NCI-H1092 treated with DMSO at 0.1 percent for 48 hours (cell line): ENCODE measurements around the gene ATF7.

Source experiments
- DNase-seq: peaks from one replicate; lab custom pipeline; 2025; lab: John Stamatoyannopoulos, UW

The ATF7 gene

DNA sequence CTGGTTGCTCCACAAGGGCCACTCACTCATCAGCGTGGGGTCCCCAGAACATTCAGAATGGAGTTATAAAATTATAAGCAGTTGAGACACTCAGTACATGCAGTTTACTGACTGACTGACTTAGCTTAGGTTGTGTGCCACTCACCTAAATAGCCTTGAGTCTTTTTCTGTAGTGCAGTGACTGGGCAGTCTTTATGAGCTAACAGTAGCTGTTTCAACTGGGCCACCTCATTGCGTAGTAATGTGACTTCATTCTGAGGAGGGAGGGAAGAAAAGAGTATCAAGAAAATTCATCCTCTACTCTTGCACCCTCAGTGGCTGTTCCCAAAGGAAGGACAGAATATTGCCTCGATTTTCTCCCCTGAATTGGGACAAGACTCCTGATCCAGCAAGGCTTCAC lies 103.1 kb downstream of the ATF7 start:
- DNase-seq: no peak

DNA sequence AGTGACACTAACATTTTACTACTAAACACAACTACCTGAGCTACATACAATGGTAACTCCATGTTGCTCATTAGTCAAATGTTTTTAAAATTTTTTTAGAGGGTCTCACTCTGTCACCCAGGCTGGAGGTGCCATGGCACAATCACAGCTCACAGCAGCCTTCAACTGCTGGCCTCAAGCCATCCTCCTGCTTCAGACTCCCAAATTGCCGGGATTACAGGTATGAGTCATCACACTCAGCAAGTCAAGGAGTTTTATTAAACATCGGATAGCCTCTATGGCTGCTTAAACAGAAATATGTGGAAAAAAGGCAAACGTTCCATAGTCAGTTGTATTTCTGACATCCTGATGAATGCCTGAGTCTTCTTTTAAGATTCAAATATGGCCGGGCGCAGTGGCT lies 107.8 kb downstream of the ATF7 start:
- no peak for DNase-seq

DNA sequence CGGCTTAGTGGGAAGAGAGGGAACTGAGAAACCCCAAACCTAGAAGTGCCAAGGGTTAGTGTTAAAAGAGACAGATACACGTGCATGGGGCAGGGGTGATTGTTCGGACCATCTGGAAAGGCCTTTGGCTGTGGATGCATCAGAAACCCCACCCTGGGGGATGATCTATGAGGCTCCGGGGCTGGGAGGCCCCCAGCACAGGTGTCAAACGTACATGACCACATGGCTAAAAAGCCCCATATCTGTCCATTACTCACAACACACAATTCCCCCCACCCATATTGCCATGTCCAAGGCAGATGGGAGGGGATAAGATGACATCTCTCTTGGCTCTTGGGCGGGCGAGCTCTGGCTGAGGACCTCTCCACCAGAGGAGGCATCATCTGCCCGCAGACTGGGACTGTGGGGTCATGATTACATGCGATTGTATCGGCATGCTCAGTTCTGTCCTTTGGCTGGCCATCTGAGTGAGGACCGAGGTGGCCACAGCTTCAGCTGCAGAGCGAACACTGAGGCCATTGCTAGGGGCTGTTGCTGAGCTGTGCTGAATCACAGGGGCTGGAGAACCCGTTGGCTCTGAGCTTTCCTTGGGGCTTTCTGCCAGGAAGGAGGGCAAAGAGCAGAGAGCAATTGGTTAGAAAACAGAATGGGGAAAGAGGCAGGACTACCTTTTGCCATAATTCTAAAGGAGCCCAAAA lies 109.3 kb downstream of the ATF7 start:
- DNase-seq: no peak

DNA sequence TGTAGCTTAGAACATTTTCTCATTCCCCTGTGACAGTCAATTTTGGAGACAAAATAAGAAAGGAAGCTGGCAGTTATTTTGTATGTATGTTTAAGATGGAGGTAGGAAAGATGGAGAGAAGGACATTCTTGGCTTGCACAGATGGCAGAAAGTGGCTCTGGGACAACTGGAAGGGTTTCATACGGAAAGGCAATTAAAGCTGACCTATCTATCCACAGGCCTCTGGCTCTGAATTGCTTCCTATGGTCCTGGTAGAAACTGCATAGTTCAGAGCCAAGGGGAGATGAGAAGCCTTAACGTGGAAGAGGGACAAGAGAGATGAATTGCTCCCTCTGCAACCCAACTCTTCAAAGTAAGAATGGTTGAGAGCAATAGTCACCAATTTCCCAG lies 110.9 kb downstream of the ATF7 start:
- no peak for DNase-seq

DNA sequence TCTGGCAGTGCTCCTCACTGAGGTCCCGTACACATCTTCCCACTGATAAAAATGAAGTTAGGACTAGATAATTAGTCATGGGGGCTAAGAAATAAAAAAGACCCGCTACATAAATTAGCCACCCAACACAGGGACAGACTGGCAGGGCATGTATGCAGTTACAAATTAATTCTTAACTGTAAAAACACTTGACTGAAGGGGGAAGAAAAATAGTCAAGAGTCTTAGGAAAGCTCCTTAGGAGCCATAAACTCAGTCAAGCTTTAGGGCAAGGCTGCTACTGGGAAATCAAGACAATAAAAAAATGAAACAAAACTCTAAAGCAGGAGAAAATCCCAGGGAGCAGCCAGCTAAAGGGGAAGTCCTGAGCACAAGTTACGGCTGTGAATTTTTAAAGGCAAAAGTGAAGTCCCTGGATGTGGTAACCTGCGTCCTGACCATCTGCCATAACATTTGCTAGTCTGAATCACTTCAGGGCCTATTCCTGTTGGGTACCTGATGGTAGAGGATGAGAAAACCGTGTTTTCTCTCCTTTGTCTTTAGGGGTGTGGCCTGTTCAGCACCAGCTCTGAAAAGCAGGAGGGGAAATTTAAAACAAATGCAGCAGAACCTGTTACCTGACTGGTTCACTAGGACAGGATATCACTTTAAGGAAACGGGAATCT lies 111.4 kb downstream of the ATF7 start:
- DNase-seq: no peak

DNA sequence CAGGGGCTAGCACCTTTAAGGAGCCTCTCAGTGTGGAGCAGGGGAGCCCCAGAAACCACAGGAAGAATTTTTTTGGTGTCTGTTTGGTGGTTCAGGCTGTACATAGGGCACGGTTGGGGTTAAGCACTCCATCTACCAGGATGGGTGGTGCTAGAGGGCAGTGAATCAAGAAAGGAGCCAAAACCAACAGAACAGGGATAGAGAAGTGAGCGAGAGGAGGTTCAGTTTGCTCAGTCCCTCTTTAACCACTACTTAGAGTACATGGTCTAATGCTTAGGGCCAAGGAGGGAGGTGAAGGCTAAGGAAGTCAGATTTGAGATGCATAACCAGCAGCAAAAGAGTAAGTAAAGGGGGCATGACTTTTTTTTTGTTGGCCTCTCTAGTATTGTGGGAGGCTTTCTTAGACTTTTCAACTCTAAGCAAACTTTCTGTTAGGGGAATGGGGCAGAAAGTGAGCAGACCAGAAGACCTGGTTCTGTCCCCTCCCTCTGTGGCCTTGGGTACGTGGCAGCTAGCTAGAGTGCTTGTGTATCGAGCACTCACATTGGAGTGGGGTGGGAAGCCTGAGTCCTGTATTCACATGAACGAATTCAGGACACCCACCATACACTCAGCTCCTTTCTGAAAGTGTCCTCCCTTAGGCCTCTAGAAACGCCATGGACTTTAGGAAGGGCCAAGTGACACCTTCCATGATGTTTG lies 112.3 kb downstream of the ATF7 start:
- no peak for DNase-seq

DNA sequence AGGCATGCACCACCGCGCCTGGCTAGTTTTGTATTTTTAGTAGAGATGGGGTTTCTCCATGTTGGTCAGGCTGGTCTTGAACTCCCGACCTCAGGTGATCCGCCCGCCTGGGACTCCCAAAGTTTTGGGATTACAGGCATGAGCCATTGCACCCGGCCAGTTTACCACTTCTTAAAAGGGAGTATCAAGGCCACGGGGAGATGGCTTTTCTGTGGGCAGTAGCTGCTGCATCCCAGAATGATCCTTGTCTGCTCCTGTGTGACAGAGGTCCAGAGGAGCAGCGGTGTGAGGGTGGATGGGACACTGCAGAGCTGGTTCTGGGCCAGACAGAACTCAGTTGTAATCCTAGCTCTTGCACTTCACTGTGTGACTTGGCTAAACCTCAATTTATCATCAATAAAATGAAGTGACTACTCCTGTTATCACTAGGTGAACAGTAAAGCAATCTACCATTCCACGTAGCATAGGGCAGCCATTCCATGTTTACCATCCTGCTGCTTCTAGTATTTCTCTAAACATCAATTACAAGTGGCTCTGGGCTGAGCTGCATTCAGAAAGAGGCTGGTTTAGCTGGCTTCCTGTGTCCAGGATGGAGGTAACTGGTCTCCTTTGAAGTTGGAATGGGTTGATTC lies 115.9 kb downstream of the ATF7 start:
- DNase-seq: no peak

DNA sequence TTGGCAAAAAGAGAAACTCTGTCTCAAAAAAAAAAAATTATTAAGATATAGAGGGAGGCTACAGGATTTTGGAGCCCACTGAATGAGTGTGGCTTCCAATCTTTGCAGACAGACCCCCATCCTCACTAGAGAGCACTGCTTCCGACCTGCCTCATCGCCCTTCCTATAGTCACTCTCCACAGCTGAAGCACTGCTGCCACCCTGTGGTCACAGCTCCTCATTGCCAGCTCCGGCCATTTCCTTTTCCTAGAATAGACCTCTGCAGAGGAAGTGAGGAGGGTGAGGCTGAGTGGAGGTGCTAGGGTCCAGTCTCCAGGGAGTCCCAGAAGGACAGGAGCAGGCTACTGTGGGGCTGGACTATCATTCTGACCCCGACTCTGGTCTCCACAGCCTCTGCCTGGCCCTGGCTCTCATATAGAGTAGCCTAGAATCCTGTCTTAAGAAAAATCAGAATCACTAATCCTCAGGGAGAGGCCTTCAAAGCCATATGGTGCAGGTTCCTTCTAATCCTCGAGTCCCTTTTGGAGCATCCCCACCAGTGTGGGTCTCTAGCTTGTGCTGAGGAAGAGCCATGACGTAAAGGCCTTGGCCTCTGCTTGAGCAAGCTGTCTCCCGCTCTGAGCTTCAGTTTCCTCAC lies 117.5 kb downstream of the ATF7 start:
- peak; percentile 74 for DNase-seq

DNA sequence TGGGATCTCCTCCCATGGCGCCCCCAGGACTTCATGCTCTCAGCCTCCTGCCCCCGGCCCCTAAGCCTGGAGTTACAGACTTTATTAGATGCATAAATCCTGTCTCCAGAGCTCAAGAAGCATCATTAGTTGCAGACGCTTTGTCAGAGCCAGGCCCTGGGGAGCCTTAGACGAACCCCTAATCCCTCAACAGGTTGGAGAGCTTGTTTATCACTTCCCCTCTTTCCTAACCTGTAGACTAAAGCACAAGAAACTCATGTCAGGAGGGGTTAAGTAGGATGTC lies 118.6 kb downstream of the ATF7 start:
- no peak for DNase-seq

DNA sequence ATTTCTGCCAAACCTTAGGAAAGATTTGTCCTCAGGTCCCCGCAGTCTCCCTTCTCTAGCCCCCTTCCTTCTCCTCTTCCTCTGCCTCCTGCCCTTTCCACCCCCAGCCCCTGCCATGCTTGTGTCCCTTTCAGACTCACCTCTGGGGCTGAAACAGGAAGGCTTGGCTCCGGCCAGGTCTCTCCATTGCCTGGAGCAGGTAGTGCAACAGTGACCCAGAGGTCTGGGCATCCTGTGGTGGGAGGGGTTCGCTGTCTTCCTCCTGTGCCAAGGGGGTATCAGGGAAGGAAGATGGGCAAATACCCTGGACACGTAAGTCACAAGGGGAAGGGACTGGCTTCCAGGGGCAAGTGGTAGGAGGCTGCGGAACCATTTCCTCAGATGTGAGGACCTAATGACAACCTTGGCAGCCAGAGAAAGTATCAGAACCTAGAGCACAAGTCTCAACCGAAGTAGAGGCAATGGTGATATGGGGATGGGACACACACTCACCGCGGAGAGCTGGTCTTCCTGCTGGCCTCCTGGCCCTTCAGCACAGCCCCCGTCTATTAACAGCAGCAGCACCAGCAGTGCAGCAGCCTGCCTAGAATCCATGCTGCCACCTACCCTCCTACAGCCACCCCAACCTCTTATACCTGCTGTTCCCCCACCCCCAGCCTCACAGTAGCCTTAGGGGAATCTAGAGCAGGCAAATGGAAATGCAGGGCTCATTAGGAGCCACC lies 119.1 kb downstream of the ATF7 start, which contains the start of gene NPFF:
NPFF (minus strand) TSS at position 604 of the 722 bp plus-strand sequence; CDS start at position 594, 10 bp downstream.
- no peak for DNase-seq

DNA sequence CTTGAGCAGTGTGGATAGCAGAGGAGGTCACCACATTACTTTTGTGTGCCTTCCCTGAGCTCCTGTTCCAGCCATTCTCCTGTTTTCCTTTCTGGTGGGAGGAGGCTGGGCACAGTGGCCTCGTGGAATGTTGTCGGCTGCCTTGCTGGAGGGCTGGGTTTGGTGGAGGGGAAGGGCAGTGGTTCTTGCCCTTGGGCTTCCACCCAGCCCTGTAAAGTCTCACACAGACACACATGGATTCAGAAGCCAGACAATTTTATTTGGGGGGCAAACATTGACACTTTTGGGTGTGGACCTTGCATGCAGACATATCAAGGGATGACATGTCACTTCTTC lies 119.8 kb downstream of the ATF7 start:
- DNase-seq: no peak

DNA sequence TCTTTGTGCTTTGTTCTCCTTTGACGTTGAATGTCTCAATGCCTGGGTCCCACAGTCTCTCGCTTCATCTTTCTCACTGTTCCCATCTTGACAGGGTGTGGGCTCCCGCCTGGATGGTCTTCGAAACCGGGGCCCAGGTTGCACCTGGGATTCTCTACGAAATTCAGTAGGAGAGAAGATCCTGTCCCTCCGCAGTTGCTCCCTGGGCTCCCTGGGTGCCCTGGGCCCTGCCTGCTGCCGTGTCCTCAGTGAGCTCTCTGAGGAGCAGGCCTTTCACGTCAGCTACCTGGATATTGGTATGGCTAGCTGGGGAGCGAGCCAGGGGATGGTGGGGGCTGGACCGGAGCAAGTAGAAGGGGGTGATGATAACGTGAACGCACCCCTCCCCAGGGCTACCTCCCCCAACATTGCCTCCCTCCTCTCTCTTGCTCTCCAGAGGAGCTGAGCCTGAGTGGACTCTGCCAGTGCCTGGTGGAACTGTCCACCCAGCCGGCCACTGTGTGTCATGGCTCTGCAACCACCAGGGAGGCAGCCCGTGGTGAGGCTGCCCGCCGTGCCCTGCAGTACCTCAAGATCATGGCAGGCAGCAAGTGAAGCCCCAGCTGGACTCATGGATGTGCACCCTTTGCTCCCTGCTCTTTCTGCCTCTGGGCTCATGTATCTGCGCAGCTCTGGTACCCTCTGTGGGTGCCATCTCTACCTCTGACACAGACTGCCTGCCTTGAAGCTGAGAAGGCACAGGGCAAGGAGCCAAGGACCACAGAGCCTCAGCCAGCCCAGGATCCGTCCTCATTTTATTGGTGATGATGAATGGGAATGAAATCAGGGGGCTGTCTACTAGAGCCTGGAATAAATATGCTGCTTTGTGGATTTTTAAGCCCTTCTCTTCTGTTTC lies 120.4 kb downstream of the ATF7 start:
- no peak for DNase-seq

DNA sequence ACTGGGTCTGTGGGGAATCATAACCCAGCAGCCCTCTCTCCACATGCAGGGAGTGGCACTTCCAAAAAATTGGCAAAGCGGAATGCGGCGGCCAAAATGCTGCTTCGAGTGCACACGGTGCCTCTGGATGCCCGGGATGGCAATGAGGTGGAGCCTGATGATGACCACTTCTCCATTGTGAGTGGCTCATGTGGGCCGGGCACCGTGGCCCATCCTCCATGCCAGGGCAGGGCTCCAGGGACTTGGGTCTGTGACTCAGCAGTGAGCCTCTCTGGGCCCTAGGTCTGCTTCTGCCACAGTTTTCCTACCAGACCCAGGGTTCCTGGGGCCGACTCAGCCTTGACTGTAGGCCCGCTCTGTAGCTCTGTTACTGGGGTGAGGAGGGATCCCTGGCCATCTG lies 121.1 kb downstream of the ATF7 start:
- no peak for DNase-seq

DNA sequence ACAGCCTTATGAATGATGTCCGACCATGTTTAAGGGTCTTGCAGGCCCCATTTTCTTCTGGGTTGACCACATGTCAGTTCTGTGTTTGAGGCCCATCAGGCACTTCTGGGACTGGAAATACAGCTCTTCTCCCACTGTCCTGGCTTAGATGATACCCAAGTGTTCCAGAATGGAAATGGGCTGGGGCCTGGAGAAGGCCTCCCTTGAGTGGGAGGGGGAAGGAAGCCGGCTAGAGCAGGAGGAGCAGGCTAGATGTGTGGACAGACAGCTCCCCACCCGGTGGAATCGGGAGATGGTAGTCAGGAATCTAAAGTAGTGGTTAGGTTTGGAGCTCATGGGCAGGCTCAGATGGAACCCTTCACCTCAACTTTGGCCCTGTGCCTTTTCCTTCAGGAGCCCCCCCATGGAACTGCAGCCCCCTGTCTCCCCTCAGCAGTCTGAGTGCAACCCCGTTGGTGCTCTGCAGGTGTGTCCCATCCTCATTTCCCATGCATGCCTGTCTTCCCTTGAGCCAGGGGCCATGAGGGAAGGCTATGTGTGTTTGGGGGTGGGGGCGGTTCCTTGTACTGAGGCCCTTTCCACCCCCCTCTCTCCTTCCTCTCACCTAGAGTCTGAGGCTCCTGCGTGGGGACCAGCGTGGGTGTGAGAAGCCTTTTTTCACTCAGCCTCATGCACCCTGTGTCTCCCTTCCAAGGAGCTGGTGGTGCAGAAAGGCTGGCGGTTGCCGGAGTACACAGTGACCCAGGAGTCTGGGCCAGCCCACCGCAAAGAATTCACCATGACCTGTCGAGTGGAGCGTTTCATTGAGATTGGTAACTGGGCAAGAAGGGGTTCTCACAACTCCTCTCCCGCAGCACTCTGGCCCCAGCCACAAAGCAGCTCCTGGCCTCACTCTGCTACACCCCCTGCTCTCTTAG lies 121.9 kb downstream of the ATF7 start:
- DNase-seq: no peak

DNA sequence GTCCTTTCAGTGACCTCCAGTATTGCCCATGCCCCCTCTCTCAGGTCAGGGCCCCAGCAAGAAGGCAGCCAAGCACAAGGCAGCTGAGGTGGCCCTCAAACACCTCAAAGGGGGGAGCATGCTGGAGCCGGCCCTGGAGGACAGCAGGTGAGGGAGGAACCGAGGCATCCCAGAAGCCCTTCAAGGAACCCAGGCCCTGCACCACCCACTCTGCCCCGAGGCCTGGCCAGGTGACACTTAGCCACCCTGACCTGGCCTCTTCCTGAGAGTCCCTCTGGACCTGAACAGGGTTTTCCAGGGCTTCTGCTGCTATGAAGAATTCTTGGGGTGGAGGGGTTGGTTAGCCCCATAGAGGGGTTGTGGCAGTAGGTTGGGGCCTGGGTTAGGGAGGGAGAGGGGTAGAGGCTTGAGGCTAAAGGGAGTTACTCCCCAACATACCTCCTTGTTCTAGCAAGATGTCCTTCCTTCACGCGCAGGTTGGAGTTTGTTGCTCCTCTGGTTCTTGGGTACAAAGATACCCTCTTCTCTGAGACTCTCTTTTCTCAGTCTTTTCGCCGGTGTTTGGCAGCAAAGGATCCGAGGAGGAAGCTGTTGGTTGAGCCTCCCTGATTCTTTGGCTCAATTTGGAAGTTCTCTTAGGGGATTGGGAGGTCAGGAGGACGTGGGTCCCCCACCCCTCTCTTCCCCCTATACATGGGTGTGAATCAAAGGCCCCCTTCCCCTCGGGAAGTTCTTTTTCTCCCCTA lies 123.0 kb downstream of the ATF7 start:
- no peak for DNase-seq

DNA sequence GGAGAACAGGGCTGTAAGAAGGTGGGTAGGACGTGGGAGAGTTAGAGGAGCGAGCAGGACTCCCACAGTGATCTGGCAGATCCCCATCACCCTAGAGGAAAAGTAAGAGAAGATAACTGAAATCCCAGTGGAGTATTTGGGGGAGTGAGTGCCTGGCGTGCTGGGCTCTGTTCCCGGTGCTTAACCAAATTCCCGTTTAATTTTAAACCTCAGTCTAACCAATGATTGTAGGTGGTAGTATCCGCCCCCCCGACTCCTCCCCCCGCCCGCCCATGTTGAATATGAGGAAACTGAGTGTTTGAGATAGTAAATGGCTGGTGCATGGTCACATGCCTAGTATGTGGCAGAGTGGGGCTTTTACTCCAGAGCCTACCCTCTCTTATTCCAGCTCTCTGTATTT lies 123.9 kb downstream of the ATF7 start:
- DNase-seq: no peak

DNA sequence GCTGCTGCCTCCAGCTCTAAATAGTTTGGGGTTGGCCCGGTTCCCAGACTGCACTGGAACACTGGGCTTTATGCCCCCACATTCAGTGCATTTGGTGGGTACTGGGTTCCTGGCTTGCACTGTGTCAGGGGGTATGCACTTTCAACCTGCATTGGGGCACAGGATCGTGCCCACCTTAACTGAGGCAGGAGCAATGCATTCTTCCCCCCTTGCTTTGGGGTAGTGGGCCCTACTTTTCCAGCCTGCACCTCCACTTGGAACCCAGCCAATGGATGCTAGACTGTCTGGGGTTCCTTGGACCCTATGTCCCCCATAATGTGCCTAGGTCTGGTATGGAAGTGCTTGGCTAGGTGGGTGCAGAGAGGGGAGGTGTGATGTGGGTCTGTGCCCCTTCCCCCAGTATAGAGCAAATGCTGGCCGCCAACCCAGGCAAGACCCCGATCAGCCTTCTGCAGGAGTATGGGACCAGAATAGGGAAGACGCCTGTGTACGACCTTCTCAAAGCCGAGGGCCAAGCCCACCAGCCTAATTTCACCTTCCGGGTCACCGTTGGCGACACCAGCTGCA lies 124.5 kb downstream of the ATF7 start:
- DNase-seq: no peak

DNA sequence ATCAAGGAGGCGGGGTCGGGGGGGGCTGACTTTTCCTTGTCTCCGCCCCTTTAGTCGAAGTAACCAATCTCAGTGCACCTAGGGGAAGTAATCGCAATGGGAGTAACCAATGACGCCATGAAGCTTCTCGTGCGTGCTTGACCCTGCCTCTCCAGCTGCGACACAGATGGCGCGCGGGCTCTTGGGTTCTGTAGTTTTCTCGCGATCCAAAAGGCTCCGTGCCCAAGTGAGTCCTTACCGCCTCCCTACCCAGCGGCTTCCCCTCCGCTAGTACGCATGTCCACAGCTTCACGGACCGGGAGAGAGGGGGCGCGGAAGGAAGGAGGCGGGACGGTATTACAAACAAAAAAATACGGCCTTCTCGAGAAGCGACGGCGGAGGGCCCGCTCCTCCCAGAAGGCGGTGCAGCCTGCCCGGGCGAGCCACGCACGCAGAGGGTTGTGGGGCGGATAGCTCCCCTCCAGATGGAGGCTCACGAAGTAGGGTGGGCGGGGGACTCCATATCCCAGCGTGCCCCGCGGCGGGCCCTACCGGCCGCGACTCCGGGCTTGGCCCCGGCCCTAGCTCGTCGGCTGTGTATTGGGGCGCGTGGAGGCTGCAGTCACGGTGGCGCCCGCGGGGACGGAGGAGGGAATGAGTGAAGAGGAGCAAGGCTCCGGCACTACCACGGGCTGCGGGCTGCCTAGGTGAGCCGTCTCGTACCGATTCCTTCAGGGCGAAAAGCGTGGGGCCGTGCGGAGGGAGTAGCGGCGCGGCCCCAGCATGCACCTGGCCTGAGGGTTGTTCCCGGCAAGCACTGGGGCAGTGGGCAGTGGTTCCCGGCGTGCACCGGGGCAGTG lies 125.2 kb downstream of the ATF7 start, which contains the start of gene TARBP2:
TARBP2 (plus strand) TSS at position 508 of the 839 bp plus-strand sequence; CDS start at position 634, 126 bp downstream.
- peak; percentile 98 for DNase-seq
